Body of pancreas (tissue), 4 donors: ENCODE data around the gene SUN2.

ENCODE experiments used
- POLR2A ChIP-seq, 3 donors: fragments of 450-650 bp; IDR thresholded peaks; one replicate each; pipeline ENCODE4 v1.6.1; 2016; ENCODE audit warnings: antibody characterized with exemption in 3 of 3, mild to moderate bottlenecking in 2 of 3
- TF ChIP-seq, protein P1 (sequence below), 7 experiments: fragments of 450-650 bp in 4 of 7; fragments of 200-600 bp in 3 of 7; sonication (generic) in 3 of 7; IDR thresholded peaks; one replicate each; pipeline ENCODE4 v1.5.1; 2016 to 2019; ENCODE audit warnings: antibody characterized with exemption in 7 of 7

GRCh38 chr22:38736257-38736570, 19.6 kb downstream of the SUN2 start:
- TF ChIP-seq, protein P1, sequence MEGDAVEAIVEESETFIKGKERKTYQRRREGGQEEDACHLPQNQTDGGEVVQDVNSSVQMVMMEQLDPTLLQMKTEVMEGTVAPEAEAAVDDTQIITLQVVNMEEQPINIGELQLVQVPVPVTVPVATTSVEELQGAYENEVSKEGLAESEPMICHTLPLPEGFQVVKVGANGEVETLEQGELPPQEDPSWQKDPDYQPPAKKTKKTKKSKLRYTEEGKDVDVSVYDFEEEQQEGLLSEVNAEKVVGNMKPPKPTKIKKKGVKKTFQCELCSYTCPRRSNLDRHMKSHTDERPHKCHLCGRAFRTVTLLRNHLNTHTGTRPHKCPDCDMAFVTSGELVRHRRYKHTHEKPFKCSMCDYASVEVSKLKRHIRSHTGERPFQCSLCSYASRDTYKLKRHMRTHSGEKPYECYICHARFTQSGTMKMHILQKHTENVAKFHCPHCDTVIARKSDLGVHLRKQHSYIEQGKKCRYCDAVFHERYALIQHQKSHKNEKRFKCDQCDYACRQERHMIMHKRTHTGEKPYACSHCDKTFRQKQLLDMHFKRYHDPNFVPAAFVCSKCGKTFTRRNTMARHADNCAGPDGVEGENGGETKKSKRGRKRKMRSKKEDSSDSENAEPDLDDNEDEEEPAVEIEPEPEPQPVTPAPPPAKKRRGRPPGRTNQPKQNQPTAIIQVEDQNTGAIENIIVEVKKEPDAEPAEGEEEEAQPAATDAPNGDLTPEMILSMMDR (IDR thresholded peaks at IDR 0.05): no peak
- no peak for TF ChIP-seq POLR2A (IDR thresholded peaks at IDR 0.05)
